ENCODE measurements around the gene SEMA4C.

Gene SEMA4C

GRCh38 chr2:96856776-96857666 is 12.9 kb downstream of the SEMA4C start:
- peaks cover 35 to 39% of the 10 kb centered on the region in 2 experiments for H3K36me3 ChIP-seq (ENCODE audit: control insufficient read depth in 1 of 2, insufficient read depth in 2 of 2, low read depth in 1 of 2, low read length in 2 of 2)
- no peak overlapping the region for H2BK120ac ChIP-seq (ENCODE audit: low read depth, low read length)
- H2BK12ac ChIP-seq (ENCODE audit: low read length in 2 of 2): no peak overlapping the region
- H3K4me3 ChIP-seq (ENCODE audit: insufficient read depth in 1 of 2, low read depth in 1 of 2, low read length in 2 of 2): peak overlapping the region; percentile 85 to 93
- peak; percentile 38 for DNase-seq
- H3K4me1 ChIP-seq (ENCODE audit: control insufficient read depth, insufficient read depth, low read depth, low read length): peaks cover 22% of the 10 kb centered on the region
- peak overlapping the region; percentile 81 for H3K4me2 ChIP-seq (ENCODE audit: low read length, poor library complexity, severe bottlenecking)
- peak overlapping the region; percentile 13 to 40 for H3K4ac ChIP-seq (ENCODE audit: low read depth in 1 of 2, low read length in 2 of 2)
- no peak overlapping the region for H2BK15ac ChIP-seq (ENCODE audit: low read depth, poor library complexity, severe bottlenecking)
- H4K8ac ChIP-seq (ENCODE audit: low read length): peak overlapping the region; percentile 52
- no peak overlapping the region for H2AK5ac ChIP-seq (ENCODE audit: low read length, severe bottlenecking)
- H3K79me1 ChIP-seq (replicated peaks; ENCODE audit: low read length, poor library complexity, severe bottlenecking): peaks cover 40% of the 10 kb centered on the region
- no peak overlapping the region for H3K27ac ChIP-seq (ENCODE audit: low read length, poor library complexity, severe bottlenecking)
- H3K14ac ChIP-seq (ENCODE audit: low read length in 2 of 2): peak overlapping the region in 1 of 2 experiments; percentile 58
- no peak overlapping the region for H2BK5ac ChIP-seq (ENCODE audit: low read depth, low read length, poor library complexity, severe bottlenecking)
- peak overlapping the region; percentile 84 for H2AFZ ChIP-seq (ENCODE audit: low read depth, low read length)
- no peaks in the 10 kb centered on the region for H3K27me3 ChIP-seq (ENCODE audit: control insufficient read depth in 1 of 2, insufficient read depth in 1 of 2, low read length in 2 of 2)
- peak overlapping the region; percentile 86 for H3K9ac ChIP-seq (ENCODE audit: low read length)
- H3K23ac ChIP-seq (ENCODE audit: low read length in 2 of 2): peak overlapping the region in 1 of 2 experiments; percentile 92
- WGBS: 25% methylated on average over 27 of the region's 27 CpGs
- no peaks in the 10 kb centered on the region for H3K9me3 ChIP-seq (ENCODE audit: control insufficient read depth, low read length)
- peak overlapping the region; percentile 58 to 94 for H3K18ac ChIP-seq (ENCODE audit: low read depth in 1 of 2, low read length in 2 of 2)
- H4K91ac ChIP-seq (ENCODE audit: low read length): no peak overlapping the region

- no peak overlapping the region for H3K4me3 ChIP-seq (ENCODE audit: insufficient read depth in 1 of 2, low read depth in 1 of 2, low read length in 2 of 2)
- no peak overlapping the region for H3K4me2 ChIP-seq (ENCODE audit: low read length, poor library complexity, severe bottlenecking)
- H2BK120ac ChIP-seq (ENCODE audit: low read depth, low read length): no peak overlapping the region
- no peak overlapping the region for H3K23ac ChIP-seq (ENCODE audit: low read length in 2 of 2)
- no peak overlapping the region for H3K27ac ChIP-seq (ENCODE audit: low read length, poor library complexity, severe bottlenecking)
- peak overlapping the region; percentile 3 for H4K8ac ChIP-seq (ENCODE audit: low read length)
- no peak overlapping the region for H2BK12ac ChIP-seq (ENCODE audit: low read length in 2 of 2)
- H3K79me1 ChIP-seq (replicated peaks; ENCODE audit: low read length, poor library complexity, severe bottlenecking): peaks cover 30% of the 10 kb centered on the region
- H3K27me3 ChIP-seq (ENCODE audit: control insufficient read depth in 1 of 2, insufficient read depth in 1 of 2, low read length in 2 of 2): no peaks in the 10 kb centered on the region
- H3K18ac ChIP-seq (ENCODE audit: low read depth in 1 of 2, low read length in 2 of 2): no peak overlapping the region
- H4K91ac ChIP-seq (ENCODE audit: low read length): no peak overlapping the region
- WGBS: 98% methylated on average over 15 of the region's 15 CpGs
- H2BK5ac ChIP-seq (ENCODE audit: low read depth, low read length, poor library complexity, severe bottlenecking): no peak overlapping the region
- peaks cover 6% of the 10 kb centered on the region for H3K4me1 ChIP-seq (ENCODE audit: control insufficient read depth, insufficient read depth, low read depth, low read length)
- no peak for DNase-seq
- H3K36me3 ChIP-seq (ENCODE audit: control insufficient read depth in 1 of 2, insufficient read depth in 2 of 2, low read depth in 1 of 2, low read length in 2 of 2): peaks cover 23 to 42% of the 10 kb centered on the region in 2 experiments
- H3K14ac ChIP-seq (ENCODE audit: low read length in 2 of 2): no peak overlapping the region
- H3K9ac ChIP-seq (ENCODE audit: low read length): no peak overlapping the region
- no peak overlapping the region for H2AK5ac ChIP-seq (ENCODE audit: low read length, severe bottlenecking)
- H3K9me3 ChIP-seq (ENCODE audit: control insufficient read depth, low read length): no peaks in the 10 kb centered on the region
- H2AFZ ChIP-seq (ENCODE audit: low read depth, low read length): no peak overlapping the region
- H3K4ac ChIP-seq (ENCODE audit: low read depth in 1 of 2, low read length in 2 of 2): no peak overlapping the region
- no peak overlapping the region for H2BK15ac ChIP-seq (ENCODE audit: low read depth, poor library complexity, severe bottlenecking)
Observed at GRCh38 chr2:96853321-96853720, 16.6 kb downstream of the SEMA4C start.

DNA sequence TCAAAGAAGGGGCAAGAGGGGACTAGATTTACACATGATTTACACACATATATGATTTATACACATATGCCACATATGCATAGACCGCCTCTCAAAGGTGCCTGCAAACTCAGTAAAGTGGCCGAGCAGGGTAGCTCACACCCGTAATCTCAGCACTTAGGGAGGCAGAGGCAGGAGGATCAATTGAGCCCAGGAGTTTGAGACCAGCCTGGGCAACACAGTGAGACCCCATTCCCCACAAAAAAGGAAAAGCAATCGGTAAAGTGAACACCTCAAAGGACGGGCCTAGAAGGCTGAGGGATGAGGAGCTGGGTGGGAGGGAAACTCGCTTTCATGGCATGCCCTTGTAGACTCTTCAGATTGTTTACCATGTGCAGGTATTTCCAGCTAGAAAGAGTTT is 17.2 kb downstream of the SEMA4C start:
- no peak overlapping the region for H4K91ac ChIP-seq (ENCODE audit: low read length)

DNA sequence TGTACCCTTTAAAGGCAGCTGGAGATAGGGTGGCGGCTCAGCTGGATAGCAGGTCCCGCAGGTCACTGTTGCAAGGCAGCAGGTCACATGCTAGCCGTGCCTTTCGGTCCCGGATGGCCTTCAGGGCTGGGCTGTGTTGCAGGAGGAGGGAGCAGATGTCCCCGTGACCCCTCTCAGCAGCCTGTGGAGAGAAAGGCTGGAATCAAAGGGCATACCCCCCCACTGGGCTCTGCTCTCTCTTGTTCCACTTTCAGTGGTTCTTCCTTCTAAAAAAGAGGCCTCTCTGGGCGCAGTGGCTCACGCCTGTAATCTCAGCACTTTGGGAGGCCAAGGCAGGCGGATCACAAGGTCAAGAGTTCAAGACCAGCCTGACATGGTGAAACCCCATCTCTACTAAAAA is 21.6 kb downstream of the SEMA4C start:
- Histone ChIP-seq H2BK15ac (ENCODE audit: low read depth, poor library complexity, severe bottlenecking) (no peak overlapping the region), H3K23ac (ENCODE audit: low read length in 2 of 2) (no peak overlapping the region), H3K27me3 (ENCODE audit: control insufficient read depth in 1 of 2, insufficient read depth in 1 of 2, low read length in 2 of 2) (no peaks in the 10 kb centered on the region), H4K8ac (ENCODE audit: low read length) (no peak overlapping the region), H3K4ac (ENCODE audit: low read depth in 1 of 2, low read length in 2 of 2) (no peak overlapping the region), H2BK5ac (ENCODE audit: low read depth, low read length, poor library complexity, severe bottlenecking) (no peak overlapping the region), H2AK5ac (ENCODE audit: low read length, severe bottlenecking) (no peak overlapping the region), H3K36me3 (ENCODE audit: control insufficient read depth in 1 of 2, insufficient read depth in 2 of 2, low read depth in 1 of 2, low read length in 2 of 2) (peaks cover 35 to 49% of the 10 kb centered on the region in 2 experiments), H2BK12ac (ENCODE audit: low read length in 2 of 2) (no peak overlapping the region), H3K9ac (ENCODE audit: low read length) (no peak overlapping the region), H3K4me2 (ENCODE audit: low read length, poor library complexity, severe bottlenecking) (no peak overlapping the region), H3K9me3 (ENCODE audit: control insufficient read depth, low read length) (no peaks in the 10 kb centered on the region), H3K4me3 (ENCODE audit: insufficient read depth in 1 of 2, low read depth in 1 of 2, low read length in 2 of 2) (no peak overlapping the region), H3K14ac (ENCODE audit: low read length in 2 of 2) (no peak overlapping the region), H2AFZ (ENCODE audit: low read depth, low read length) (no peak overlapping the region), H3K79me1 (replicated peaks; ENCODE audit: low read length, poor library complexity, severe bottlenecking) (peaks cover 9% of the 10 kb centered on the region), H3K18ac (ENCODE audit: low read depth in 1 of 2, low read length in 2 of 2) (no peak overlapping the region), H2BK120ac (ENCODE audit: low read depth, low read length) (no peak overlapping the region), H3K4me1 (ENCODE audit: control insufficient read depth, insufficient read depth, low read depth, low read length) (no peaks in the 10 kb centered on the region), H4K91ac (ENCODE audit: low read length) (no peak overlapping the region), H3K27ac (ENCODE audit: low read length, poor library complexity, severe bottlenecking) (no peak overlapping the region)
- WGBS: 90% methylated on average over 9 of the region's 9 CpGs
- DNase-seq: no peak

More for the DNA sequence above, 17.2 kb downstream of the SEMA4C start:
- Histone ChIP-seq H3K14ac (ENCODE audit: low read length in 2 of 2) (no peak overlapping the region), H3K9ac (ENCODE audit: low read length) (no peak overlapping the region), H2BK5ac (ENCODE audit: low read depth, low read length, poor library complexity, severe bottlenecking) (no peak overlapping the region), H2BK15ac (ENCODE audit: low read depth, poor library complexity, severe bottlenecking) (no peak overlapping the region), H3K27me3 (ENCODE audit: control insufficient read depth in 1 of 2, insufficient read depth in 1 of 2, low read length in 2 of 2) (no peaks in the 10 kb centered on the region), H3K18ac (ENCODE audit: low read depth in 1 of 2, low read length in 2 of 2) (no peak overlapping the region), H3K9me3 (ENCODE audit: control insufficient read depth, low read length) (no peaks in the 10 kb centered on the region), H2AK5ac (ENCODE audit: low read length, severe bottlenecking) (no peak overlapping the region), H3K4me3 (ENCODE audit: insufficient read depth in 1 of 2, low read depth in 1 of 2, low read length in 2 of 2) (no peak overlapping the region), H3K79me1 (replicated peaks; ENCODE audit: low read length, poor library complexity, severe bottlenecking) (peaks cover 32% of the 10 kb centered on the region), H2AFZ (ENCODE audit: low read depth, low read length) (no peak overlapping the region), H3K23ac (ENCODE audit: low read length in 2 of 2) (no peak overlapping the region), H3K4me2 (ENCODE audit: low read length, poor library complexity, severe bottlenecking) (no peak overlapping the region), H2BK120ac (ENCODE audit: low read depth, low read length) (no peak overlapping the region), H4K8ac (ENCODE audit: low read length) (no peak overlapping the region), H3K4ac (ENCODE audit: low read depth in 1 of 2, low read length in 2 of 2) (no peak overlapping the region), H3K4me1 (ENCODE audit: control insufficient read depth, insufficient read depth, low read depth, low read length) (peaks cover 6% of the 10 kb centered on the region), H3K36me3 (ENCODE audit: control insufficient read depth in 1 of 2, insufficient read depth in 2 of 2, low read depth in 1 of 2, low read length in 2 of 2) (peaks cover 28 to 49% of the 10 kb centered on the region in 2 experiments), H2BK12ac (ENCODE audit: low read length in 2 of 2) (no peak overlapping the region), H3K27ac (ENCODE audit: low read length, poor library complexity, severe bottlenecking) (no peak overlapping the region)
- DNase-seq: no peak
- 96% methylated on average over 6 of the region's 6 CpGs for WGBS
